IPS-15b (cell line): ENCODE data around the gene CHEK2.
"Not testable (repeated sequence)": the region's sequence is repeated elsewhere in the genome, so short reads cannot be mapped to it uniquely, and the experiment has no call there.

ENCODE experiments used
- H3K27me3 ChIP-seq: one replicate; pipeline ENCODE4 v1.6.1; 2013; ENCODE audit warnings: low read length; ENCODE audit not compliant: control insufficient read depth, insufficient read depth
- H3K36me3 ChIP-seq: one replicate; pipeline ENCODE4 v1.6.1; 2013; ENCODE audit warnings: low read length; ENCODE audit not compliant: control insufficient read depth, insufficient read depth
- H3K4me1 ChIP-seq: one replicate; pipeline ENCODE4 v1.6.1; 2013; ENCODE audit warnings: mild to moderate bottlenecking, low read length; ENCODE audit not compliant: control insufficient read depth, insufficient read depth
- H3K4me3 ChIP-seq: one replicate; pipeline ENCODE4 v1.5.1; 2013; ENCODE audit warnings: low read depth, low read length
- H3K9ac ChIP-seq: one replicate; pipeline ENCODE4 v1.6.1; 2013; ENCODE audit warnings: low read depth, mild to moderate bottlenecking, low read length
- H3K9me3 ChIP-seq: one replicate; pipeline ENCODE4 v1.6.1; 2013; ENCODE audit warnings: mild to moderate bottlenecking, low read length; ENCODE audit not compliant: control insufficient read depth, insufficient read depth

Gene CHEK2

GRCh38 chr22:28738876-28739275, 2.7 kb downstream of the CHEK2 start:
- H3K9ac ChIP-seq, H3K27me3 ChIP-seq, H3K36me3 ChIP-seq, H3K4me3 ChIP-seq, H3K9me3 ChIP-seq: not testable (repeated sequence)
- peaks cover 22% of the 10 kb centered on the region for H3K4me1 ChIP-seq

DNA sequence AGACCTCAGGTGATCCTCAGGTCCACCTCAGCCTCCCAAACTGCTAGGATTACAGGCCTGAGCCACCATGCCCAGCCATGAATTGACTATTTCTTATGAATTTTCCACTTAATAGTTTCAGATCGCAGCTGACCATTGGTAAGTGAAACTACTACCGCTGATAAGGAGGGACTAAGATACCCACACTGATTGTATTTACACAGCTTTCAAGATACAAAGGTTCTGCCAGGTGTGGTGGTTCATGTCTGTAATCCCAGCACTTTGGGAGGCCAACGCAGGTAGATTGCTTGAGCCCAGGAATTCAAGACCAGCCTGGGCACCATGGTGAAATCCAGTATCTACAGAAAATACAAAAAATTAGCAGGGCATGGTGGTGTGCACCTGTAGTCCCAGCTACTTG, 3.9 kb downstream of the CHEK2 start:
- H3K27me3 ChIP-seq, result no peaks in the 10 kb centered on the region
- peaks cover 19% of the 10 kb centered on the region for H3K4me1 ChIP-seq
- no peak overlapping the region for H3K9ac ChIP-seq
- no peaks in the 10 kb centered on the region for H3K36me3 ChIP-seq
- H3K4me3 ChIP-seq, result no peak overlapping the region
- no peaks in the 10 kb centered on the region for H3K9me3 ChIP-seq

DNA sequence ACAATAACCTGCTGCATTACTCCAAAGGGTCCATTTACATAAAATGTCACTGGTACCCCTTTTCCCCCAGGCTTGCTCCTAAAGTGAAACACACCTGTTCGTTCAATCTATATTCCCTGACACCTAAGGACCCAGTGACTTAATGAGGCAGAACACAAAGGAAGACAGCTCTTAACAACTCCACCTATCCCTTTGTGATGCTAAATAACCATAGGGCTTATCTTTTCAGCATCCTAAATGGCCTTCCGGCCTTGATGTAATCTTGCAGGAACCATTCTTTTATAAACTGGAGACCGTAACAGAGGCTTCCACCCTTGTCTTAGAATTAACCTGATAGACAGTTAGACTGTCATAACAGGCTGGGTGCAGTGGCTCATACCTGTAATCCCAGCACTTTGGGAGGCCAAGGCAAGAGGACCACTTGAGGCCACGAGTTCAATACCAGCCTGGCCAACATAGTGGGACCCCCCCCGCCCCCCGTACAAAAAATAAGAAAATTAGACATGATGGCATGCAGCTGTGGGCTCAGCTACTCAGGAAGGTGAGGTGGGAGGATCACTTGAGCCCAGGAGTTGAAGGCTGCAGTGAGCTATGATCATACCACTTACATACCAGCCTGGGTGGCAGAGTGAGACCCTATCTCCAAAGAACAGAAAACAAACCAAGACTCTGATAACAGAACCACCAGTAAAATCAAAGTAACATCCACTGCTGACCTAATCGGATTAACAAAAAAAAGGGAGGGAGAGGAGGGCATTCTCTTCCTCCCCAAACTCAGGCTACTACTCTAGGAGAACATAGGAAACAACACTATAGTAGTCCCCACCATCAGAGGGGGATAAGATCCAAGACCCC, 5.1 kb downstream of the CHEK2 start:
- no peak overlapping the region for H3K4me3 ChIP-seq
- H3K36me3 ChIP-seq, result no peaks in the 10 kb centered on the region
- H3K4me1 ChIP-seq, result peaks cover 19% of the 10 kb centered on the region
- H3K9ac ChIP-seq, result peak overlapping the region; percentile 70
- H3K9me3 ChIP-seq, result no peaks in the 10 kb centered on the region
- no peaks in the 10 kb centered on the region for H3K27me3 ChIP-seq

DNA sequence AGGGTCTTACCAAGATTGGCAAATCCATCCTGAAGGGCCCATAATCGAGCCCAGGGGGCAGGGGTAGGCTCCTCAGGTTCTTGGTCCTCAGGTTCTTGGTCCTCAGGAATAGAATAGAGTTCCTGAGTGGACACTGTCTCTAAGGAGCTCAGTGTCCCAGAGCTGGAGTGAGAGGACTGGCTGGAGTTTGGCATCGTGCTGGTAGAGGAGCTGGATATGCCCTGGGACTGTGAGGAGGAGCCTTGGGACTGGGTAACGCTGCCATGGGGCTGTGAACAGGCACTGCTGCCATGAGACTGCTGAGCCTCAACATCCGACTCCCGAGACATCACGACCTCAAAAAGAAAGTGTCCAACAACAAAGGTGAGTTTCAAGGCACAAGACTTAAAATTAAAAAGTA, 7.2 kb downstream of the CHEK2 start:
- Histone ChIP-seq H3K36me3 (no peaks in the 10 kb centered on the region), H3K27me3 (no peaks in the 10 kb centered on the region), H3K9ac (no peak overlapping the region), H3K4me1 (peaks cover 19% of the 10 kb centered on the region), H3K4me3 (no peak overlapping the region), H3K9me3 (no peaks in the 10 kb centered on the region)

DNA sequence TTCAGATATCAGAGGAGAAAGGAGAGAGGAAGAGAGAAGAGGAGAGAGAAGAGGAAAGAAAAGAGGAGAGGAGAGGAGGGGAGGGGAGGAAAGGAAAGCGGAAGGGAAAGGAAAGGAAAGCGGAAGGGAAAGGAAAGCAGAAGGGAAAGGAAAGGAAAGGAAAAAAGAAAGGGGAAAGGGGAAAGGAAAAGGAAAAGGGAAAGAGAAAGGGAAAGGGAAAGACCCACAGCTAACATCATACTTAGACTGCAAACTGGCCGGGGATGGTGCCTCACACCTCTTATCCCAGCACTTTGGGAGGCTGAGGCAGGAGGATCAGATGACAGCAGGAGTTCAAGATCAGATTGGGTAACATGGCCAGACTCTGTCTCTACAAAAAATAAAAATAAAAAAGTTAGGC, 11.4 kb downstream of the CHEK2 start:
- Histone ChIP-seq H3K4me3 (no peak overlapping the region), H3K4me1 (peaks cover 7% of the 10 kb centered on the region), H3K9me3 (no peaks in the 10 kb centered on the region), H3K36me3 (peaks cover 9% of the 10 kb centered on the region), H3K9ac (no peak overlapping the region), H3K27me3 (no peaks in the 10 kb centered on the region)

GRCh38 chr22:28728621-28729313, 12.9 kb downstream of the CHEK2 start:
- no peaks in the 10 kb centered on the region for H3K9me3 ChIP-seq
- H3K27me3 ChIP-seq, result no peaks in the 10 kb centered on the region
- no peak overlapping the region for H3K9ac ChIP-seq
- H3K36me3 ChIP-seq, result peaks cover 10% of the 10 kb centered on the region
- no peaks in the 10 kb centered on the region for H3K4me1 ChIP-seq
- no peak overlapping the region for H3K4me3 ChIP-seq

- no peaks in the 10 kb centered on the region for H3K27me3 ChIP-seq
- H3K4me1 ChIP-seq, result no peaks in the 10 kb centered on the region
- H3K9ac ChIP-seq, result no peak overlapping the region
- H3K4me3 ChIP-seq, result no peak overlapping the region
- H3K9me3 ChIP-seq, result no peaks in the 10 kb centered on the region
- H3K36me3 ChIP-seq, result peaks cover 12% of the 10 kb centered on the region
These were observed 13.6 kb downstream of the CHEK2 start for GRCh38 chr22:28728002-28728401.

GRCh38 chr22:28718044-28718443, 23.6 kb downstream of the CHEK2 start:
- H3K4me3 ChIP-seq, result no peak overlapping the region
- H3K27me3 ChIP-seq, result no peaks in the 10 kb centered on the region
- H3K36me3 ChIP-seq, result no peaks in the 10 kb centered on the region

GRCh38 chr22:28716686-28717085, 24.9 kb downstream of the CHEK2 start:
- Histone ChIP-seq H3K36me3 (no peaks in the 10 kb centered on the region), H3K9ac (no peak overlapping the region), H3K4me1 (no peaks in the 10 kb centered on the region), H3K27me3 (no peaks in the 10 kb centered on the region), H3K9me3 (no peaks in the 10 kb centered on the region), H3K4me3 (no peak overlapping the region)

More at GRCh38 chr22:28718044-28718443, 23.6 kb downstream of the CHEK2 start:
- Histone ChIP-seq H3K4me1 (no peaks in the 10 kb centered on the region), H3K9me3 (no peaks in the 10 kb centered on the region), H3K9ac (no peak overlapping the region)

- H3K9me3 ChIP-seq, result no peaks in the 10 kb centered on the region
- no peaks in the 10 kb centered on the region for H3K36me3 ChIP-seq
- no peaks in the 10 kb centered on the region for H3K27me3 ChIP-seq
- H3K4me3 ChIP-seq, result no peak overlapping the region
- H3K9ac ChIP-seq, result no peak overlapping the region
- no peaks in the 10 kb centered on the region for H3K4me1 ChIP-seq
These were observed 26.0 kb downstream of the CHEK2 start for GRCh38 chr22:28715611-28716010.

- no peaks in the 10 kb centered on the region for H3K27me3 ChIP-seq
- no peak overlapping the region for H3K4me3 ChIP-seq
- H3K36me3 ChIP-seq, result no peaks in the 10 kb centered on the region
- no peak overlapping the region for H3K9ac ChIP-seq
- H3K9me3 ChIP-seq, result no peaks in the 10 kb centered on the region
- H3K4me1 ChIP-seq, result no peaks in the 10 kb centered on the region
These were observed 27.5 kb downstream of the CHEK2 start for GRCh38 chr22:28714043-28714628.
